ENCODE results near the gene RDX. TPM values are rescaled to one million over a fixed set of nuclear protein-coding genes. Genes with fewer than 3 reads are reported as not detected.

The RDX gene
- total and polyA plus RNA-seq, 2 of the 8 experiments (the other 6 are each of a cell fraction or from before 2014, with no cell fraction given) = 27.4 to 100 TPM

GRCh38 chr11:110345743-110346142 is 49.3 kb upstream of the RDX start:
- Histone ChIP-seq H3K4ac (replicated peaks; ENCODE audit: insufficient read length, low read depth, low read length) (no peak overlapping the region), H3K4me3 (ENCODE audit: extremely low read depth in 1 of 4, insufficient read depth in 2 of 4, low read depth in 3 of 4, low read length in 4 of 4) (no peak overlapping the region), H3K79me2 (ENCODE audit: control insufficient read depth in 1 of 2, insufficient read depth in 2 of 2, low read length in 2 of 2) (no peaks in the 10 kb centered on the region), H3K18ac (ENCODE audit: extremely low read depth, low read length) (no peak overlapping the region), H2BK5ac (ENCODE audit: low read depth, low read length) (no peak overlapping the region), H2BK15ac (ENCODE audit: low read length) (no peak overlapping the region), H2BK20ac (ENCODE audit: low read length) (no peak overlapping the region), H3K4me1 (replicated peaks in 1 of 4; ENCODE audit: control insufficient read depth in 3 of 4, insufficient read depth in 4 of 4, low read length in 3 of 4) (no peaks in the 10 kb centered on the region), H3K23ac (ENCODE audit: insufficient read length) (no peak overlapping the region), H3K27me3 (replicated peaks in 1 of 4; ENCODE audit: control insufficient read depth in 3 of 4, extremely low read depth in 1 of 4, insufficient read depth in 3 of 4, low read length in 3 of 4) (no peaks in the 10 kb centered on the region), H4K8ac (ENCODE audit: extremely low read depth, insufficient read depth, low read length) (no peak overlapping the region), H2BK120ac (replicated peaks; ENCODE audit: low read depth, low read length) (no peak overlapping the region), H3K9ac (replicated peaks in 1 of 4; ENCODE audit: extremely low read depth in 1 of 4, low read depth in 3 of 4, low read length in 3 of 4) (no peak overlapping the region), H2AFZ (ENCODE audit: low read length) (no peak overlapping the region), H2AK5ac (ENCODE audit: low read depth, low read length) (no peak overlapping the region), H3K27ac (ENCODE audit: low read depth, low read length) (no peak overlapping the region), H4K20me1 (replicated peaks in 1 of 2; ENCODE audit: control insufficient read depth in 1 of 2, insufficient read depth in 2 of 2, low read length in 2 of 2) (no peaks in the 10 kb centered on the region), H3K9me3 (ENCODE audit: insufficient read depth in 2 of 2, low read depth in 1 of 2, low read length in 1 of 2) (no peaks in the 10 kb centered on the region), H3K36me3 (ENCODE audit: control insufficient read depth in 2 of 4, insufficient read depth in 4 of 4, low read length in 3 of 4) (no peaks in the 10 kb centered on the region), H3K4me2 (ENCODE audit: insufficient read depth in 1 of 2, low read depth in 2 of 2, low read length in 2 of 2) (no peak overlapping the region), H3K79me1 (ENCODE audit: low read depth, low read length) (no peaks in the 10 kb centered on the region), H4K5ac (ENCODE audit: insufficient read length, low read depth, low read length) (no peak overlapping the region), H2BK12ac (ENCODE audit: low read depth, low read length) (no peak overlapping the region), H3K23me2 (ENCODE audit: low read depth, low read length) (no peaks in the 10 kb centered on the region), H3K14ac (ENCODE audit: insufficient read length) (no peak overlapping the region), H3K56ac (replicated peaks; ENCODE audit: insufficient read length, low read depth, low read length) (no peak overlapping the region), H4K91ac (replicated peaks; ENCODE audit: insufficient read length, low read length) (no peak overlapping the region)
- POLR2A ChIA-PET (ENCODE audit: partially characterized antibody) = no interaction called here
- CTCF ChIA-PET (ENCODE audit: partially characterized antibody) = no interaction called here
- WGBS, 2 experiments (ENCODE audit: extremely low coverage in 1 of 2, insufficient coverage in 1 of 2, insufficient read length in 1 of 2, insufficient replicate concordance in 2 of 2, low coverage in 1 of 2, low lambda C conversion rate in 2 of 2, missing lambda C conversion rate in 1 of 2) = 93% methylated on average over 3 of the region's 3 CpGs; no CpG with 5 or more reads in 1 of the 2 experiments
- FAIRE-seq (no peak), DNase-seq (ENCODE audit: low read depth in 1 of 2, low spot score in 2 of 2) (no peak)
- no peak for TF ChIP-seq POLR2AphosphoS5 (IDR thresholded peaks at IDR 0.05; ENCODE audit: low read depth, low read length)
- TF ChIP-seq SRF (IDR thresholded peaks at IDR 0.05; ENCODE audit: low read depth, low read length) = no peak
- no peak for TF ChIP-seq ASH2L (IDR thresholded peaks at IDR 0.05; ENCODE audit: low read length)
- no peak for TF ChIP-seq NRF1 (IDR thresholded peaks at IDR 0.05; ENCODE audit: low read depth, low read length)
- TF ChIP-seq MAFK (IDR thresholded peaks at IDR 0.05; ENCODE audit: low read depth, low read length) = no peak
- no peak for TF ChIP-seq CBX8 (IDR thresholded peaks at IDR 0.05; ENCODE audit: borderline replicate concordance, low read depth, low read length)
- TF ChIP-seq TAF1 (IDR thresholded peaks at IDR 0.05; ENCODE audit: low read depth, low read length) = no peak
- no peak for TF ChIP-seq GABPA (IDR thresholded peaks at IDR 0.05; ENCODE audit: borderline replicate concordance, insufficient read depth, low read length)
- no peak for TF ChIP-seq NANOG (IDR thresholded peaks at IDR 0.05; ENCODE audit: insufficient read depth, low read depth, low read length, poor library complexity, severe bottlenecking)
- no peak for TF ChIP-seq BRCA1 (IDR thresholded peaks at IDR 0.05; ENCODE audit: low read depth, low read length)
- TF ChIP-seq TAF7 (optimal IDR thresholded peaks at IDR 0.05; ENCODE audit: borderline replicate concordance, low read depth, low read length) = no peak
- TF ChIP-seq SAP30 (IDR thresholded peaks at IDR 0.05; ENCODE audit: insufficient read depth, insufficient replicate concordance, low read length) = no peak
- TF ChIP-seq RAD21 (IDR thresholded peaks at IDR 0.05 in 1 of 2, conservative IDR thresholded peaks at IDR 0.05 in 1 of 2; ENCODE audit: low read depth in 2 of 2, low read length in 2 of 2) = no peak
- no peak for TF ChIP-seq ZNF274 (IDR thresholded peaks at IDR 0.05; ENCODE audit: borderline replicate concordance, extremely low read depth, low read length)
- no peak for TF ChIP-seq POLR2A (IDR thresholded peaks at IDR 0.05; ENCODE audit: control extremely low read depth in 1 of 2, low read depth in 2 of 2, low read length in 2 of 2)
- no peak for TF ChIP-seq CHD2 (IDR thresholded peaks at IDR 0.05; ENCODE audit: low read length)

Data from H1 (cell line).